ENCODE results near the gene AAR2.

DNA sequence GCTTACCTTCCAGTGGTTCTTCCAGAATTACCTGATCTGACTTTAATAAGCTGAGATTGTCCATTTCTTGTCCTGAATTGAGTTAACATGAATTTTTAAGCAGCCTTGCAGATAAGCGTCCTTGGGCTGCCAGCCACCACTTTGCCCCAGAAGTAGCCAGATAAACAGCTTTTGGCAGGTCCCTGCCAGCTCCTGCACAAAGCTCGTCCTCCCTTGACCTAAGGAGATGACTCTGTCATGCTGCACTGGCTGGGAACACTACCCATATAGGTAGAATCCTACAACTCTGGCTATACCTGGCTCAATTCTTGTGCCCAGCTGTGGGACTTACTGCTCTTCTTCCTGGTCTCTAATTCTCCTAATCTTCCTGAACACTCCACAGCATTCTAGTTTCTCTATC, 39.6 kb upstream of the AAR2 start:
- TF ChIP-seq, protein P1, sequence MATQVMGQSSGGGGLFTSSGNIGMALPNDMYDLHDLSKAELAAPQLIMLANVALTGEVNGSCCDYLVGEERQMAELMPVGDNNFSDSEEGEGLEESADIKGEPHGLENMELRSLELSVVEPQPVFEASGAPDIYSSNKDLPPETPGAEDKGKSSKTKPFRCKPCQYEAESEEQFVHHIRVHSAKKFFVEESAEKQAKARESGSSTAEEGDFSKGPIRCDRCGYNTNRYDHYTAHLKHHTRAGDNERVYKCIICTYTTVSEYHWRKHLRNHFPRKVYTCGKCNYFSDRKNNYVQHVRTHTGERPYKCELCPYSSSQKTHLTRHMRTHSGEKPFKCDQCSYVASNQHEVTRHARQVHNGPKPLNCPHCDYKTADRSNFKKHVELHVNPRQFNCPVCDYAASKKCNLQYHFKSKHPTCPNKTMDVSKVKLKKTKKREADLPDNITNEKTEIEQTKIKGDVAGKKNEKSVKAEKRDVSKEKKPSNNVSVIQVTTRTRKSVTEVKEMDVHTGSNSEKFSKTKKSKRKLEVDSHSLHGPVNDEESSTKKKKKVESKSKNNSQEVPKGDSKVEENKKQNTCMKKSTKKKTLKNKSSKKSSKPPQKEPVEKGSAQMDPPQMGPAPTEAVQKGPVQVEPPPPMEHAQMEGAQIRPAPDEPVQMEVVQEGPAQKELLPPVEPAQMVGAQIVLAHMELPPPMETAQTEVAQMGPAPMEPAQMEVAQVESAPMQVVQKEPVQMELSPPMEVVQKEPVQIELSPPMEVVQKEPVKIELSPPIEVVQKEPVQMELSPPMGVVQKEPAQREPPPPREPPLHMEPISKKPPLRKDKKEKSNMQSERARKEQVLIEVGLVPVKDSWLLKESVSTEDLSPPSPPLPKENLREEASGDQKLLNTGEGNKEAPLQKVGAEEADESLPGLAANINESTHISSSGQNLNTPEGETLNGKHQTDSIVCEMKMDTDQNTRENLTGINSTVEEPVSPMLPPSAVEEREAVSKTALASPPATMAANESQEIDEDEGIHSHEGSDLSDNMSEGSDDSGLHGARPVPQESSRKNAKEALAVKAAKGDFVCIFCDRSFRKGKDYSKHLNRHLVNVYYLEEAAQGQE (IDR thresholded peaks at IDR 0.05) = no peak
- TF ChIP-seq, protein P2, sequence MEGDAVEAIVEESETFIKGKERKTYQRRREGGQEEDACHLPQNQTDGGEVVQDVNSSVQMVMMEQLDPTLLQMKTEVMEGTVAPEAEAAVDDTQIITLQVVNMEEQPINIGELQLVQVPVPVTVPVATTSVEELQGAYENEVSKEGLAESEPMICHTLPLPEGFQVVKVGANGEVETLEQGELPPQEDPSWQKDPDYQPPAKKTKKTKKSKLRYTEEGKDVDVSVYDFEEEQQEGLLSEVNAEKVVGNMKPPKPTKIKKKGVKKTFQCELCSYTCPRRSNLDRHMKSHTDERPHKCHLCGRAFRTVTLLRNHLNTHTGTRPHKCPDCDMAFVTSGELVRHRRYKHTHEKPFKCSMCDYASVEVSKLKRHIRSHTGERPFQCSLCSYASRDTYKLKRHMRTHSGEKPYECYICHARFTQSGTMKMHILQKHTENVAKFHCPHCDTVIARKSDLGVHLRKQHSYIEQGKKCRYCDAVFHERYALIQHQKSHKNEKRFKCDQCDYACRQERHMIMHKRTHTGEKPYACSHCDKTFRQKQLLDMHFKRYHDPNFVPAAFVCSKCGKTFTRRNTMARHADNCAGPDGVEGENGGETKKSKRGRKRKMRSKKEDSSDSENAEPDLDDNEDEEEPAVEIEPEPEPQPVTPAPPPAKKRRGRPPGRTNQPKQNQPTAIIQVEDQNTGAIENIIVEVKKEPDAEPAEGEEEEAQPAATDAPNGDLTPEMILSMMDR (IDR thresholded peaks at IDR 0.05; ENCODE audit: low read depth, low read length, missing input control) = no peak
- no peak for TF ChIP-seq GABPA (IDR thresholded peaks at IDR 0.05 in 1 of 2, conservative IDR thresholded peaks at IDR 0.05 in 1 of 2)
- TF ChIP-seq TAF1 (conservative IDR thresholded peaks at IDR 0.05) = no peak
- TF ChIP-seq SP1 (IDR thresholded peaks at IDR 0.05) = no peak
- TF ChIP-seq, protein P3, sequence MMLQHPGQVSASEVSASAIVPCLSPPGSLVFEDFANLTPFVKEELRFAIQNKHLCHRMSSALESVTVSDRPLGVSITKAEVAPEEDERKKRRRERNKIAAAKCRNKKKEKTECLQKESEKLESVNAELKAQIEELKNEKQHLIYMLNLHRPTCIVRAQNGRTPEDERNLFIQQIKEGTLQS (IDR thresholded peaks at IDR 0.05) = no peak
